GM18505 (cell line): Measurements from ENCODE around the gene MSGN1.

Source experiments
- ATAC-seq: cut with Tn5 transposase; IDR thresholded peaks from one replicate; pipeline ENCODE4 v1.9.1; 2021; ENCODE audit not compliant: unreplicated experiment
- POLR2A ChIP-seq: IDR thresholded peaks from 4 replicates; pipeline ENCODE4 v1.6.1; 2011; ENCODE audit warnings: borderline replicate concordance; ENCODE audit not compliant: insufficient read depth, insufficient read length; ENCODE audit errors: extremely low read depth

The MSGN1 gene

DNA sequence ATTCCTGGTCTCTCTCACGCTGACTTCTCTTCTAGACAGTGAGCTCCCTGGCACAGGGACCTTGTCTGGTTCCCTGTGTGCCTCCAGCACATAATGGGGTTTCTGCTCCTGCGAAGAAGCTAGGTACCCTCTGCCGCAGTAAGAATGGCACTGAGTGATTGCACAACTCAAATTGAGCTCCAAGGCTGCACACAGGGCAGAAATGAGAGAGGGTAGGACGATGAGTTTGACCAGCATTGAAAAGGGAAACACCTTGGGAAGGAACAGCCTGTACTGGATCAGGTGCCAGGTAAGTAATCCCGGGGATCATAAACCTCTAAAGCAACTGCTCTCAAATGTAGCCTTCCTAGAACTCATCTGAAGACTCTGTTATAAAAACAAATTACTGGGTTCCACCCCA, 21.0 kb upstream of the MSGN1 start:
- TF ChIP-seq POLR2A, result no peak
- no peak for ATAC-seq

DNA sequence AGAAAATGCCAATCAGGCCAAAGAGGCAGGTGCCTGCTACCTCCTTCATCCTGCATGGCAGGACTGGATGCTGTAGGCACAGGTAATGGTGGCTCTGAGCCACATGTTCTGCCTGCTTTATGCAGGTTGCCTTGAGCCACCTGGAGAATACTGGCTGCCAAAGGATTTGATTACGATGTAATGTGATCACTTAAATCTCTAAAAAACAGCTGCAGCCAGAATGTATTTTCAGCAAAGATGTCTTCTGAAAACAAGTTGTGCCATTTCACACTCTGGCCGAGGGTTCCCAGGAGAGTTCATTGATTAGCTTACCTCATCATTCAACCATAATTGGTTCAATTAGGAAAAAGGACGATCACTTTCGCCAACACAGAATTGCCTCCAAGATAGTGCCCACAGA, 17.9 kb upstream of the MSGN1 start:
- TF ChIP-seq POLR2A, result no peak
- ATAC-seq, result no peak

DNA sequence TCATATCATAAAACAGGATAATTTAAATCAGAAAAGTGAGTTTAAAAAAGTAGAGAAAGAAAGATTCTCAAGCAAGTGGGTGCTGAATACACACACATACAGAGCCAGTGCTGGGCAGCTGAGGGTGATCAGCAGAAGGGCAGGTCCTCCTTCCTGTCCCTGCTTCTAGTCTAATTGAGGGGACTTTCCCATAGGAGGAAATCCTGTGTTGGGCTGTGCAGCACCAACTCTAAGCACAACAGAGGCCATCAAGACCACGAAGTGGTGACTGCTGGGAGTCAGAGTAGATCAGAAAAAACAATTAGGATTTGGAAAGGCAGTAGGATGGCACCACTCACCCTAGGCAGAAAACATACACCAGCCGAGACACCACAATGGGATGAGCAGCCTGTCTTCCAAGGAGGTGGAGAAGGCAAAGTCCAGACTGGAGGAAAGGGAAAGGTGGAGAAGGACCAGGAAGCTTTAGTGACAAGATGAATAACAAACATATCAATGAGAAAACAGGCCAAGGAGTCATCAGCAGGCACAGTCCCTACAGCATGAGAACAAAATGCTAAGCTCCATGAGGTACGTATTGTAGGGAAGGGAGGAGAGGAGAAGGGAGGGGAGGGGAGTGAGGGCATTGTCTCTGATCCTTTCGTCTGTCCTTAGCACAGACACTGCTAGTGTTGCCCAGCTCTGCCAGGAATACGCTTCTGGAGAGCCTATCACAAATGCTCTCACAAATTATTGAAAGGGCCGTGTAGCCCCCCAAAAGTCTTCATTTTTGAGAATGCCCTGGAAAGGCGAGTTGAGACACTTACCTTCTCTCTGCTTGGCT, 16.7 kb upstream of the MSGN1 start:
- TF ChIP-seq POLR2A, result no peak
- no peak for ATAC-seq

DNA sequence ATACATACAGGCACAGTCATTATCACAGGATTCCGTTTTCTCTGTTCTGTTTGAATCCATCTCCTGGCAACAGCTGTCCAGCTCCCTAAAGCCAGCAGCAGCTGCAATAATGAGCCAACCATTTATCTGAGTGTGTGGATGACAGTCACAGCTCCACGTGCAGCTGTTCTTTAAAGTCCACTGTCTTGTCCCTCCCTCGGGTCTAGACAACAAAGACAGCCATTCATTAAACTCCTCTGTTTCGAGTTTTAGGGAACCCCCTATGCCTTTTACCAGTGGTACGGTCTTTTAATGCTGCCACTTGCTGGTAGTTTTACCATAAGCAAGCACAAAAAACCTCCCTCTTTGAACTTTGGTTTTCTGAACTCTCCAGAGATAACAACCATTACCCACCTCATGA, 16.0 kb upstream of the MSGN1 start:
- no peak for ATAC-seq
- TF ChIP-seq POLR2A, result no peak

DNA sequence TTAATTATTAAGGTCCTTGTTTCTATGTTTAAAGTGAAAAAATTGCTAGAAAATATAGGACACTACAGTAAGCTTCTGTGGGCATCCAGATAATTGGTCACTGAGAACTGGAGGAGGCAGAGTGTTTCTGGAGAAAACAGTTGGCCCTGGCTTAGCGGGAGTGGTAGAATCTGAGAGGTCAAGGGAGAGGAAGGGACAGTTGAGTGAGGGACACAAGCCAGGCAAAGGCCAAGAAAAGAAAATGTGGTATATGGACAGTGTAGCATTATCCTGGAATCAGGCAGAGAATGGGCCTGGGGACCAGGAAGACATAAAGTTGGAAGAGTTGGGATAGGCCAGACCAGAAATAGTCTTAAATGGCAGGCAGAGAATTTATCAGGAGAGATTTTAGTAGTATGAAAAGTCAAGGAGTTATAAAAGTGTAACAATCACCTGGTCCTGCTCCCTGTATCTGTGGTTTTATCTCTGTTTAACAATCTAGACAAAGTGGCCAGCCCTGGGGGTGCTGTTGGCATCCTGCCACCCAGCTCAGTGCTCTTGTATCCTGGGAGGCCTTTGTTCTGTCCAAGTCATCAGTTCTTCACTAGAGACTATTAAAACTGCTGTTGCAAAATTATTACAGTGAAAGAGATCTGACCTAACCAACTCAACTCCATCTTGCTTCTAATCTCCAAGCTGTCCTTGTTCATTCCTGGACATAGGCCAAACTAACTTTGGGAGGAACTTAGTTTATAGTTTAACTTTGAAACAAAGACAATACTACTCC, 15.4 kb upstream of the MSGN1 start:
- TF ChIP-seq POLR2A, result no peak
- ATAC-seq, result no peak

DNA sequence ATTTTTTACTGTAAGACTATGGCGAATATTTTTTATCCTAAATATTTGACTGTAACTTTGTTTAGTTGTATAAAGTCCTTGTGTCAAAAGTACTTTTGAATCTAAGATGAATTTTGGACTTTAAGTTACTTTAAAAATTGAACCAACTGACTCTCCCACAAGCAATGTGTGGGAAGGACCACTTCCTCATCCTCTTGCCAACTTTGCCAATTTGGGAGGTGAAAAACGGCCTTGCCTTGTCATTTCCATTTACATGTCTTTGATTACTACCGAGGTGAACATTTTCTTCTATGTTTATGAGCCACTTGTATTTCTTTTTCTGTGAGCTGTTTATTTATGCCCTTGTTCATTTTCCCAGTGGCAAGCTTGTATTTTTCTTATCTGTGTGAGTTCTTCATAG, 12.8 kb upstream of the MSGN1 start:
- no peak for ATAC-seq
- no peak for TF ChIP-seq POLR2A

DNA sequence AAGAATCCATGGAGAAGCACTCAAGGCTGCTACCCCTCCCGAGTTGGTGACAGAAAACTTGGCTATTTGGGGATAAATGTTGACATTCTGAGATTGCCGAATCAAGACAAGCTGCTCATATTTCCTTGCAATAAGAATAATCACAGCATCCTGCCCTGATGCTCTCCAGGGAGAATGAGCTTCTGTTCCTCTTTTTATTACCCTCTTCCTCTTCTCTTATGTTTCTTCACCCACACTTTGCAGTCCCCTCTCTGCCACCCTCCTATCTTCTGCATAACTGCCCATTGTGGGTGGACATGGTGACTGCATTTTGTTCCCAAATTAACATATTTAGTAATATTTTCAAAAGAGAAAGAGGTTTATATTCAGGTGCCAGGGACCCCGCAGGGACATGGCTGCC, 11.9 kb upstream of the MSGN1 start:
- peak; percentile 57 for ATAC-seq
- TF ChIP-seq POLR2A, result no peak

DNA sequence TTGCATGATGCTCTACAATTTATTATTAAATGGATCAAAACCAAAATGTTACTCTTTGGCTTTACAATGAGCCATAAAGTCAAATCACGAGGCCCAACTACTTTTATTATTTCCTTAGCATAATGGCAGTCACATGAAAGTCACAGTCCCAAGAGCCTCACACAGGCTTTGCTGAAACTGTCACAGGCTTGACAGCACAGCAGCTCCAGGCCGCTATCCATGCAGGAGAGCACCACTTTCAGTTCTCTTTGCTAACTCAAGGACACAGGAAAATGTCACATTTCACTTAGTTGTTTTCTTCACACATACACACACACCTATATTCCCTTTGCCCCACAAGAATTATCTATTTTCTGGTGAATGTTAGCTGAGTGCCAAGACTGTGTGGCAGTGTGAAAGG, 11.1 kb upstream of the MSGN1 start:
- ATAC-seq, result no peak
- no peak for TF ChIP-seq POLR2A

DNA sequence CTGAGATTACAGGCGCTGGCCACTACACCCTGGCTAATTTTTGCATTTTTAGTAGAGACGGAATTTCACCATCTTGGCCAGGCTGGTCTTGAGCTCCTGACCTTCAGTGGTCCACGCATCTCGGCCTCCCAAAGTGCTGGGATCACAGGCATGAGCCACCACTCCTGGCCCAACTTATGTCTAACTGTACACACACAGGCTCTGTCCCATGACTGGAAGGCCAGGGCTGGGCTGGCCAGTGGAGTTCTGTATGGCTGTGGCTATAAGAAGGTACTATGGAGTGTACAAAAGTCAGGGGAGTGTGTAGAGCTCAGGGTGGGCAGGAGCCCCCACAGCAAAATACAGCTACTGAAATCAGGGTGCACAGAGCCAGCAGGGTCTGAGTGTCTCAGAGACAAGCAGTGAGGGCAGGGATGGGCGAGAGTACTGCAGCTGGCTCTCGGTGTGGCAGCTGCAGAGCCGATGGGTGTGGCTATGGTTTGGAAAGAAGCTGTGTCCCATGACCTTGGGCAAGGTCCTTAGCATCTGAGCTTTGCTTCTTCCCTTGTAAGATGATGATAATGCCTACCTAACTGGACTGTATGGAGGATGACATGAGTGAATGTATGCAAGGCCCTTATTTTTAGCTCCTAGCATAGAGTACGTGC, 10.4 kb upstream of the MSGN1 start:
- no peak for TF ChIP-seq POLR2A
- ATAC-seq, result no peak

DNA sequence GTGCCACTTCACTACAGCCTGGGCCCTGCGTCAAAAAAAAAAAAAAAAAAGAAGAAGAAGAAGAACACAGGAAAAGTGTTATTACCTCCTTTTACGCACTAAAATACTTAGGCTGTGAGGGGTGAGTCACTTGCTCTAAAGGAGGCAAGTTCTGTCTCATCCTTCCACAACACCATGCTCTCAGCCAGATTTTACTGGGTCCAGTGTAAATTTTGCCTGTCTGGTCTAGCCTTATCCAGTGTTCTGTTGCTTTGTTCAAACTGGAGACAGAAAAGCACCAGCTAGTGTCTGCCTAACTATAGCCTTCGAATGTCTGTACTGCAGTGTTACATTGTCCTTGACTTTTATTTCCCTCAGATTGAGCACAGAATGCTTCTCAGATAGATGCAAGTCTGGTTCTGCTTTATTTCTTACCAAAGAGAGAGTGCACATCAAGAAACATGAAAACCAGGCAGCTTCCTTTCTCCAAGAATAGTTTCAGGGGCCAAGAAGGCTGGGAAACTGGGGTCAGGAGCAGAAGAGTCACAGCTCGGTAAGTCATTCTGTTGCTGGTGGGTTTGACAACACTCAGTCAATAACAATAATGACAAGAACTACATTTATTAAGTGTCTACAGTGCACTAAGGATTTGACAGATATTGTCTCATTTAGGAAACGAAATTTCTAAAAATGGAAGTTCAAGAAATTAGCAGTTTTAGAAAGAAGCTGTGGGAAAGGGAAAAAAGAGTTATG, 3.1 kb upstream of the MSGN1 start:
- TF ChIP-seq POLR2A, result peak; percentile 27
- peak; percentile 48 for ATAC-seq

DNA sequence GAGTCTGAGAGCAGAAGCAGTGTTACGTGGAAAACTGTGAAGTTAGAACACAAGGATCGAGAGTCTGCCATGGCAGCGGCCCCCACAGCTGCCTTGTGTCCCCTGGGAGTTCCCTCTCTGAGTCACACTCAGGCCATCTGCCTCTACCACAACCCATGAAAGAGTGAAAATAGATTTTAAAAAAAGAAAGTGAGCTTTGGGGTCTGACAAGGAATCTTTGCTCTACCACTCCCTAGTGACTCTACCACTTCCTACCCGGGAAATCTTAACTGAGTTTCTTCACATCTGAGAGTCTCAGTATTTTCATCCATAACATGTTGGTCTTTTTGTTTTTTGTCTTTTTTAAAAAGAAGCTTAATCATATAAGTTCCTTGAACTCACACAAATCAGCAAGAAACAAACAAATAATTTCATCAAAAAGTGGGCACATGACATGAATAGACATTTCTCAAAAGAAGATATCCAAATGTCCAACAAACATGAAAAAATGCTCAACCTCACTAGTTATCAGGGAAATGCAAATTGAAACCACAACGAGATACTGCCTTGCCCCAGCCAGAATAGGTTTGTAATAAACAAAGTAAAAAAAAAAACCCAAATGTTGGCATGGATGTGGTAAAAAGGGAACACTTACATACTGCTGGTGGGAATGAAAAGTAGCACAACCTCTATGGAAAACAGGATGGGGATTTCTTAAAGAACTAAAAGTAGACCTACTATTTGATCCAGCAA, 2.4 kb upstream of the MSGN1 start:
- TF ChIP-seq POLR2A, result no peak
- ATAC-seq, result peak; percentile 87

DNA sequence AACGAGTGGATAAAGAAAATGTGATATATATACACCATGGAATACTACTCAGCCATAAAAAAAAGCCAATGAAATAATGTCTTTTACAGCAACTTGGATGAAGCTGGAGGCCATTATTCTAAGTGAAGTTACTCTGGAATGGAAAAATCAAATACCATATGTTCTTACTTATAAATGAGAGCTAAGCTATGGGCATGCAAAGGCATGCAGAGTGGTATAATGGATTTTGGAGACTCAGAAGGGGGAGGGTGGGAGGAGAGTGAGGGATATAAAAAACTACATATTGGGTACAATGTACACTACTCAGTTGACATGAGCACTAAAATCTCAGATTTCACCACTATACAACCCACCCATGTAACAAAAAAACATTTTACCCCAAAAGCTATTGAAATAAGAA, 1.7 kb upstream of the MSGN1 start:
- no peak for TF ChIP-seq POLR2A
- no peak for ATAC-seq

DNA sequence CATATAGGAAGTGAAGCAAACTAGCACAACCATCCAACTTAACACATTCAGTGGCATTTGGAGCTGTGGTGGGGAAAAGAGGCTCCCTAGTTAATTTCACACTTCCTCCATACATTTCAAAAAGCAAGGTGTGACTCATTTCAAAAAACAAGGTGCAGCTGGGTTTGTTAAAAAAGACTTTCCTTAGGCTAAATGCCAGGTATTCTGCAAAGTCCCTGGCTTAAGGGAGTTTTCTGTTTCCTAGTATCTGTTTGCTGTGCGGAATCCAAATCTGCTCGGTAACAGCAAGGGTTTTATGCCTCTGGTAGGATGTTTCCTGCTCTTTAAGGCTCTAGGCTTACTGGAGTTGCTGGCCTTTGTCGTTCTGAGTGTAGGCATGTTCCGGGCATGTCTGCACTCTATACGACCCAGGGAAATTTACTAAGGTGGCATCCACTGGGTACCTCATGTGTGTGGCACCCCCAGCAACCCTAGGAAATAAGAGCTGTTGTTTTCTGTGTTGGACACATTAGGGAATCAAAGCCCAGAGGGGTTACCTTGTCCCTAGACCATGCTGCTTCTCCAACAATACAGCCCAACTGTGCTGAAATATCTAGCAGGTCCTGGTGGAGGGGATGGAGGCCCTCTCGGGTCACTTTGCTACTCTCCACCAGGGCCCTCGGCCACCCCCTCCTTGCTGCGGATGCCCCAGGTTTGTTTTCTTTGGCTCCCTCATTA, 634 bp upstream of the MSGN1 start:
- no peak for TF ChIP-seq POLR2A
- no peak for ATAC-seq
